H9 (cell line): ENCODE results near the gene IL1RL2. TPM values are rescaled to one million over a fixed set of nuclear protein-coding genes. Genes with fewer than 3 reads are reported as not detected.

Source experiments
- DNase-seq: peaks from one replicate; pipeline ENCODE4 v3.0.0-alpha.2; 2017
- H2AFZ ChIP-seq: one replicate; pipeline ENCODE4 v1.6.1; 2013; ENCODE audit warnings: mild to moderate bottlenecking, low read length, control low read depth, moderate library complexity
- H2AK5ac ChIP-seq: 2 replicates; pipeline ENCODE4 v1.6.1; 2013; ENCODE audit warnings: low read length, control low read depth, mixed read lengths; ENCODE audit not compliant: insufficient read length
- H2BK120ac ChIP-seq: one replicate; pipeline ENCODE4 v1.6.1; 2013; ENCODE audit warnings: low read depth, mild to moderate bottlenecking, low read length, control low read depth, inconsistent platforms; ENCODE audit not compliant: poor library complexity, severe bottlenecking
- H2BK12ac ChIP-seq: 2 replicates; pipeline ENCODE4 v1.6.1; 2013; ENCODE audit warnings: low read length, control low read depth, mixed read lengths, low read depth; ENCODE audit not compliant: insufficient read length
- H2BK15ac ChIP-seq: 2 replicates; pipeline ENCODE4 v1.6.1; 2013; ENCODE audit warnings: low read depth, low read length, control low read depth
- H2BK20ac ChIP-seq: one replicate; pipeline ENCODE4 v1.6.1; 2013; ENCODE audit warnings: low read depth, mild to moderate bottlenecking, low read length, control low read depth, inconsistent platforms; ENCODE audit not compliant: poor library complexity, severe bottlenecking
- H2BK5ac ChIP-seq: 2 replicates; pipeline ENCODE4 v1.6.1; 2013; ENCODE audit warnings: low read length, control low read depth, mixed read lengths; ENCODE audit not compliant: insufficient read length
- H3K14ac ChIP-seq: 2 replicates; pipeline ENCODE4 v1.6.1; 2013; ENCODE audit warnings: low read length, control low read depth; ENCODE audit not compliant: insufficient read depth
- H3K18ac ChIP-seq: 2 replicates; pipeline ENCODE4 v1.6.1; 2013; ENCODE audit warnings: low read depth, mild to moderate bottlenecking, mixed read lengths, low read length, control low read depth; ENCODE audit not compliant: insufficient read length
- H3K23ac ChIP-seq: 2 replicates; pipeline ENCODE4 v1.6.1; 2013; ENCODE audit warnings: low read length, control low read depth, mixed read lengths, low read depth; ENCODE audit not compliant: insufficient read length
- H3K23me2 ChIP-seq: 2 replicates; pipeline ENCODE4 v1.6.1; 2013; ENCODE audit warnings: low read depth, mild to moderate bottlenecking, mixed read lengths, low read length, control low read depth; ENCODE audit not compliant: insufficient read length, poor library complexity, severe bottlenecking
- H3K27ac ChIP-seq: 2 replicates; pipeline ENCODE4 v1.5.1; 2013; ENCODE audit warnings: low read length, control low read depth, mixed read lengths, low read depth; ENCODE audit not compliant: insufficient read length
- H3K27me3 ChIP-seq: 2 replicates; pipeline ENCODE4 v1.6.1; 2013; ENCODE audit warnings: low read length, control low read depth, inconsistent platforms; ENCODE audit not compliant: insufficient read depth
- H3K4ac ChIP-seq: 2 replicates; pipeline ENCODE4 v1.6.1; 2013; ENCODE audit warnings: low read depth, mild to moderate bottlenecking, control low read depth, inconsistent platforms, low read length, moderate library complexity
- H3K4me1 ChIP-seq: 2 replicates; pipeline ENCODE4 v1.6.1; 2013; ENCODE audit warnings: low read length, control low read depth, inconsistent platforms; ENCODE audit not compliant: insufficient read depth
- H3K4me2 ChIP-seq: 2 replicates; pipeline ENCODE4 v1.6.1; 2013; ENCODE audit warnings: low read length, control low read depth, mixed read lengths; ENCODE audit not compliant: insufficient read length, insufficient read depth
- H3K56ac ChIP-seq: 2 replicates; pipeline ENCODE4 v1.6.1; 2013; ENCODE audit warnings: low read depth, mild to moderate bottlenecking, mixed read lengths, low read length, control low read depth; ENCODE audit not compliant: insufficient read length
- H3K79me1 ChIP-seq: 2 replicates; pipeline ENCODE4 v1.6.1; 2013; ENCODE audit warnings: low read depth, mild to moderate bottlenecking, moderate library complexity, low read length, control low read depth, inconsistent platforms; ENCODE audit not compliant: insufficient read depth, poor library complexity, severe bottlenecking
- H3K79me2 ChIP-seq: 2 replicates; pipeline ENCODE4 v1.6.1; 2013; ENCODE audit warnings: low read length, control low read depth, inconsistent platforms; ENCODE audit not compliant: insufficient read depth
- H3K9ac ChIP-seq: 2 replicates; pipeline ENCODE4 v1.6.1; 2013; ENCODE audit warnings: low read length, control low read depth, mixed read lengths; ENCODE audit not compliant: insufficient read length; ENCODE audit errors: extremely low read depth
- H3K9me3 ChIP-seq: one replicate; pipeline ENCODE4 v1.6.1; 2013; ENCODE audit warnings: low read depth, low read length, inconsistent platforms; ENCODE audit not compliant: control insufficient read depth
- H3T11ph ChIP-seq: one replicate; pipeline ENCODE4 v1.6.1; 2013; ENCODE audit warnings: mild to moderate bottlenecking, low read length, control low read depth, inconsistent platforms
- H4K20me1 ChIP-seq: one replicate; pipeline ENCODE4 v1.6.1; 2013; ENCODE audit not compliant: control insufficient read depth, insufficient read length, insufficient read depth
- H4K5ac ChIP-seq: 2 replicates; pipeline ENCODE4 v1.6.1; 2013; ENCODE audit warnings: low read depth, mild to moderate bottlenecking, mixed read lengths, low read length, control low read depth; ENCODE audit not compliant: insufficient read length
- H4K8ac ChIP-seq: replicated peaks from 2 replicates; pipeline ENCODE4 v1.6.1; 2013; ENCODE audit warnings: low read length, control low read depth, mixed read lengths, low read depth; ENCODE audit not compliant: insufficient read length
- H4K91ac ChIP-seq: 2 replicates; pipeline ENCODE4 v1.6.1; 2013; ENCODE audit warnings: low read depth, mild to moderate bottlenecking, moderate library complexity, mixed read lengths, low read length, control low read depth; ENCODE audit not compliant: insufficient read length
- H3K27ac Mint-ChIP-seq, 3 experiments: 2 replicates in 2 of 3; 3 replicates in 1 of 3; pipeline ENCODE4 v1.8.0; 2020 to 2021; ENCODE audit warnings: mixed read lengths in 3 of 3, mild to moderate bottlenecking in 1 of 3, moderate library complexity in 1 of 3
- H3K27me3 Mint-ChIP-seq: 2 replicates; pipeline ENCODE4 v1.8.0; 2021; ENCODE audit warnings: low read depth, mild to moderate bottlenecking, moderate library complexity, mixed read lengths
- H3K36me3 Mint-ChIP-seq, 3 experiments: 2 replicates in 2 of 3; 3 replicates in 1 of 3; pipeline ENCODE4 v1.8.0; 2020 to 2021; ENCODE audit warnings: low read depth in 3 of 3, mixed read lengths in 3 of 3; ENCODE audit not compliant: insufficient read depth in 1 of 3
- H3K4me1 Mint-ChIP-seq, 2 experiments: 2 replicates each; pipeline ENCODE4 v1.8.0; 2020; ENCODE audit warnings: mixed read lengths in 2 of 2
- H3K4me3 Mint-ChIP-seq, 2 experiments: 2 replicates in 1 of 2; 3 replicates in 1 of 2; pipeline ENCODE4 v1.8.0; 2020 to 2021; ENCODE audit warnings: mild to moderate bottlenecking in 2 of 2, mixed read lengths in 2 of 2, moderate library complexity in 1 of 2
- H3K9me3 Mint-ChIP-seq, 2 experiments: 2 replicates in 1 of 2; 3 replicates in 1 of 2; pipeline ENCODE4 v1.8.0; 2020; ENCODE audit warnings: mild to moderate bottlenecking in 2 of 2, mixed read lengths in 2 of 2, moderate library complexity in 1 of 2
- CTCF ChIP-seq: fragments of 200-600 bp; sonication (generic); conservative IDR thresholded peaks from 3 replicates; pipeline ENCODE4 v1.8.0; 2021; ENCODE audit warnings: antibody characterized with exemption, mild to moderate bottlenecking
- WGBS: extraction: QIAGEN DNeasy Blood & Tissue Kit; methylation state at CpG from one replicate; pipeline ENCODE4 v1.1.7; 2013; ENCODE audit warnings: missing lambda C conversion rate, low lambda C conversion rate, mixed read lengths; ENCODE audit not compliant: insufficient read length; ENCODE audit errors: extremely low coverage; 5-methylcytosine and 5-hydroxymethylcytosine counted together
- total RNA-seq: library from RNA; stranded (reverse); gene quantifications from 2 replicates; pipeline ENCODE4 v1.2.1, GENCODE V29; 2021

IL1RL2 gene
- total RNA-seq, 1 experiment from 2014 or later, result not detected

- H3K56ac ChIP-seq, result no peak overlapping the region
- no peak overlapping the region for H3K27ac ChIP-seq
- Mint-ChIP-seq H3K4me3 (no peak overlapping the region), H3K27ac (no peak overlapping the region), H3K27me3 (no peaks in the 10 kb centered on the region; the same call in none of the 2 replicates), H3K9me3 (no peaks in the 10 kb centered on the region), H3K4me1 (peaks cover 13 to 19% of the 10 kb centered on the region in 2 experiments), H3K36me3 (no peaks in the 10 kb centered on the region)
- TF ChIP-seq CTCF, result no peak
- H2AFZ ChIP-seq, result no peak overlapping the region
- no peak for DNase-seq
- H2BK20ac ChIP-seq, result no peak overlapping the region
- no peak overlapping the region for H4K5ac ChIP-seq
- no peak overlapping the region for H3K4me2 ChIP-seq
- no peaks in the 10 kb centered on the region for H4K20me1 ChIP-seq
- no peak overlapping the region for H2AK5ac ChIP-seq
- H3K18ac ChIP-seq, result no peak overlapping the region
- H4K91ac ChIP-seq, result no peak overlapping the region
- no peak overlapping the region for H2BK120ac ChIP-seq
- no peak overlapping the region for H3K23ac ChIP-seq
- H2BK15ac ChIP-seq, result no peak overlapping the region
- no peaks in the 10 kb centered on the region for H3K27me3 ChIP-seq
- H3K79me1 ChIP-seq, result no peaks in the 10 kb centered on the region
- no peaks in the 10 kb centered on the region for H3K9me3 ChIP-seq
- H2BK5ac ChIP-seq, result no peak overlapping the region
- no peak overlapping the region for H3K4ac ChIP-seq
- no peak overlapping the region for H3K14ac ChIP-seq
- H3T11ph ChIP-seq, result no peak overlapping the region
- no peaks in the 10 kb centered on the region for H3K79me2 ChIP-seq
- no peaks in the 10 kb centered on the region for H3K4me1 ChIP-seq
- H4K8ac ChIP-seq, result no peak overlapping the region
- no CpG with 5 or more reads among the region's 10 CpGs for WGBS
- H3K9ac ChIP-seq, result no peak overlapping the region
- no peaks in the 10 kb centered on the region for H3K23me2 ChIP-seq
- no peak overlapping the region for H2BK12ac ChIP-seq
These were observed 51.4 kb downstream of the IL1RL2 start for GRCh38 chr2:102238039-102238756.
